ENCODE results near the gene KL.

KL gene

GRCh38 chr13:33089311-33089710, 73.1 kb downstream of the KL start:
- H3K4me3 ChIP-seq (ENCODE audit: low read depth in 1 of 2, low read length in 2 of 2): no peak overlapping the region
- no peak overlapping the region for H2AFZ ChIP-seq (ENCODE audit: low read depth, low read length)
- H4K20me1 ChIP-seq (ENCODE audit: insufficient read depth, low read length): no peaks in the 10 kb centered on the region
- no peak overlapping the region for H3K4me2 ChIP-seq (ENCODE audit: insufficient read depth, low read length)
- H3K27me3 ChIP-seq (ENCODE audit: insufficient read depth, low read length, poor library complexity): no peaks in the 10 kb centered on the region
- ATAC-seq (ENCODE audit: insufficient read depth, low read depth) (no peak), DNase-seq (no peak)
- H3K27ac ChIP-seq (ENCODE audit: low read length): no peak overlapping the region
- no peaks in the 10 kb centered on the region for H3K4me1 ChIP-seq (ENCODE audit: insufficient read depth, low read length)
- H3K9ac ChIP-seq (ENCODE audit: low read depth, low read length): no peak overlapping the region
- H3K79me2 ChIP-seq (ENCODE audit: insufficient read depth, low read length): no peaks in the 10 kb centered on the region
- H3K36me3 ChIP-seq (ENCODE audit: insufficient read depth, low read length): no peaks in the 10 kb centered on the region
- no peak for TF ChIP-seq CTCF (IDR thresholded peaks at IDR 0.05; ENCODE audit: borderline replicate concordance, extremely low read depth, low read length, poor library complexity, severe bottlenecking)
- TF ChIP-seq EZH2 (IDR thresholded peaks at IDR 0.05; ENCODE audit: borderline replicate concordance, low read depth, low read length, severe bottlenecking): no peak
- H3K9me3 ChIP-seq (ENCODE audit: insufficient read depth, low read length, severe bottlenecking): no peaks in the 10 kb centered on the region

GRCh38 chr13:33090755-33091414, 74.7 kb downstream of the KL start:
- no peak overlapping the region for H2AFZ ChIP-seq (ENCODE audit: low read depth, low read length)
- no peak overlapping the region for H3K27ac ChIP-seq (ENCODE audit: low read length)
- no peaks in the 10 kb centered on the region for H3K79me2 ChIP-seq (ENCODE audit: insufficient read depth, low read length)

GRCh38 chr13:33091415-33091774, 75.2 kb downstream of the KL start:
- Histone ChIP-seq H3K9me3 (ENCODE audit: insufficient read depth, low read length, severe bottlenecking) (no peaks in the 10 kb centered on the region), H3K36me3 (ENCODE audit: insufficient read depth, low read length) (no peaks in the 10 kb centered on the region), H3K4me1 (ENCODE audit: insufficient read depth, low read length) (no peaks in the 10 kb centered on the region), H3K27me3 (ENCODE audit: insufficient read depth, low read length, poor library complexity) (no peaks in the 10 kb centered on the region), H3K27ac (ENCODE audit: low read length) (no peak overlapping the region), H3K4me3 (ENCODE audit: low read depth in 1 of 2, low read length in 2 of 2) (no peak overlapping the region), H3K4me2 (ENCODE audit: insufficient read depth, low read length) (no peak overlapping the region), H3K79me2 (ENCODE audit: insufficient read depth, low read length) (no peaks in the 10 kb centered on the region), H3K9ac (ENCODE audit: low read depth, low read length) (no peak overlapping the region), H4K20me1 (ENCODE audit: insufficient read depth, low read length) (no peaks in the 10 kb centered on the region), H2AFZ (ENCODE audit: low read depth, low read length) (no peak overlapping the region)
- no peak for TF ChIP-seq CTCF (IDR thresholded peaks at IDR 0.05; ENCODE audit: borderline replicate concordance, extremely low read depth, low read length, poor library complexity, severe bottlenecking)
- no peak for TF ChIP-seq EZH2 (IDR thresholded peaks at IDR 0.05; ENCODE audit: borderline replicate concordance, low read depth, low read length, severe bottlenecking)
- DNase-seq: no peak
- no peak for ATAC-seq (ENCODE audit: insufficient read depth, low read depth)

More at GRCh38 chr13:33090755-33091414, 74.7 kb downstream of the KL start:
- ATAC-seq (ENCODE audit: insufficient read depth, low read depth): no peak
- H3K4me1 ChIP-seq (ENCODE audit: insufficient read depth, low read length): no peaks in the 10 kb centered on the region
- H4K20me1 ChIP-seq (ENCODE audit: insufficient read depth, low read length): no peaks in the 10 kb centered on the region
- DNase-seq: no peak
- H3K27me3 ChIP-seq (ENCODE audit: insufficient read depth, low read length, poor library complexity): no peaks in the 10 kb centered on the region
- no peak overlapping the region for H3K4me2 ChIP-seq (ENCODE audit: insufficient read depth, low read length)
- no peak overlapping the region for H3K9ac ChIP-seq (ENCODE audit: low read depth, low read length)
- H3K36me3 ChIP-seq (ENCODE audit: insufficient read depth, low read length): no peaks in the 10 kb centered on the region
- no peaks in the 10 kb centered on the region for H3K9me3 ChIP-seq (ENCODE audit: insufficient read depth, low read length, severe bottlenecking)
- TF ChIP-seq EZH2 (IDR thresholded peaks at IDR 0.05; ENCODE audit: borderline replicate concordance, low read depth, low read length, severe bottlenecking): no peak
- no peak for TF ChIP-seq CTCF (IDR thresholded peaks at IDR 0.05; ENCODE audit: borderline replicate concordance, extremely low read depth, low read length, poor library complexity, severe bottlenecking)
- H3K4me3 ChIP-seq (ENCODE audit: low read depth in 1 of 2, low read length in 2 of 2): no peak overlapping the region
